OCI-LY1 (cell line): ENCODE results near the gene KMO.

Experiments used
- H2AFZ ChIP-seq: fragments of 200-600 bp; sonication (generic), shearing (Covaris generic); 2 replicates; pipeline ENCODE4 v1.6.0; 2014; ENCODE audit warnings: antibody characterized with exemption, mild to moderate bottlenecking, low read length
- H3F3A ChIP-seq: fragments of 200-600 bp; sonication (generic), shearing (Covaris generic); 2 replicates; pipeline ENCODE4 v1.6.0; 2014; ENCODE audit warnings: mild to moderate bottlenecking, antibody characterized with exemption, low read length, moderate library complexity; ENCODE audit not compliant: insufficient read depth
- H3K27ac ChIP-seq: fragments of 200-600 bp; sonication (generic); 2 replicates; pipeline ENCODE4 v1.5.1; 2014; ENCODE audit warnings: low read length, mixed run types, mild to moderate bottlenecking, low read depth; ENCODE audit not compliant: poor library complexity, severe bottlenecking
- H3K27me3 ChIP-seq: fragments of 200-600 bp; sonication (generic); 2 replicates; pipeline ENCODE4 v1.6.0; 2014; ENCODE audit warnings: antibody characterized with exemption, mild to moderate bottlenecking, low read length, moderate library complexity; ENCODE audit not compliant: insufficient read depth
- H3K36me3 ChIP-seq: fragments of 200-600 bp; sonication (generic); 2 replicates; pipeline ENCODE4 v1.6.1; 2014; ENCODE audit warnings: mild to moderate bottlenecking, antibody characterized with exemption, low read length, moderate library complexity, mixed read lengths; ENCODE audit not compliant: insufficient read depth
- H3K4me1 ChIP-seq: fragments of 200-600 bp; sonication (generic); 2 replicates; pipeline ENCODE4 v1.5.1; 2014; ENCODE audit warnings: mild to moderate bottlenecking, low read length, moderate library complexity; ENCODE audit not compliant: insufficient read depth, severe bottlenecking
- H3K4me2 ChIP-seq: fragments of 200-600 bp; sonication (generic), shearing (Covaris generic); 2 replicates; pipeline ENCODE4 v1.6.1; 2014; ENCODE audit warnings: low read length
- H3K4me3 ChIP-seq: fragments of 200-600 bp; sonication (generic); 2 replicates; pipeline ENCODE4 v1.5.1; 2014; ENCODE audit warnings: low read length, low read depth, mild to moderate bottlenecking, mixed read lengths; ENCODE audit not compliant: poor library complexity, severe bottlenecking
- H3K79me2 ChIP-seq: fragments of 200-600 bp; shearing (Covaris generic); 2 replicates; pipeline ENCODE4 v1.6.1; 2016; ENCODE audit warnings: mixed run types, low read length, mixed read lengths; ENCODE audit not compliant: insufficient read depth
- H3K9ac ChIP-seq: fragments of 200-600 bp; sonication (generic), shearing (Covaris generic); 2 replicates; pipeline ENCODE4 v1.6.1; 2014; ENCODE audit warnings: mild to moderate bottlenecking, low read length, mixed read lengths
- H3K9me2 ChIP-seq: fragments of 200-600 bp; sonication (generic), shearing (Covaris generic); 2 replicates; pipeline ENCODE4 v1.6.1; 2014; ENCODE audit warnings: low read depth, mild to moderate bottlenecking, low read length, mixed read lengths
- H3K9me3 ChIP-seq: fragments of 200-600 bp; shearing (Covaris generic); 2 replicates; pipeline ENCODE4 v1.6.1; 2014; ENCODE audit warnings: low read length, mixed read lengths
- H4K20me1 ChIP-seq: fragments of 200-600 bp; sonication (generic), shearing (Covaris generic); 2 replicates; pipeline ENCODE4 v1.6.0; 2016; ENCODE audit warnings: mild to moderate bottlenecking, low read length; ENCODE audit not compliant: insufficient read depth
- EZH2 ChIP-seq: fragments of 200-600 bp; sonication (generic), shearing (Covaris generic); IDR thresholded peaks from 2 replicates; pipeline ENCODE4 v1.8.0; 2017; ENCODE audit warnings: borderline replicate concordance, mixed run types, mild to moderate bottlenecking, antibody characterized with exemption, low read length, moderate library complexity, mixed read lengths
- TF ChIP-seq, protein P1 (sequence below): fragments of 200-600 bp; sonication (generic), shearing (Covaris generic); IDR thresholded peaks from 2 replicates; pipeline ENCODE4 v1.5.1; 2017; ENCODE audit warnings: mild to moderate bottlenecking, antibody characterized with exemption, low read length, moderate library complexity, mixed read lengths

Gene KMO

DNA sequence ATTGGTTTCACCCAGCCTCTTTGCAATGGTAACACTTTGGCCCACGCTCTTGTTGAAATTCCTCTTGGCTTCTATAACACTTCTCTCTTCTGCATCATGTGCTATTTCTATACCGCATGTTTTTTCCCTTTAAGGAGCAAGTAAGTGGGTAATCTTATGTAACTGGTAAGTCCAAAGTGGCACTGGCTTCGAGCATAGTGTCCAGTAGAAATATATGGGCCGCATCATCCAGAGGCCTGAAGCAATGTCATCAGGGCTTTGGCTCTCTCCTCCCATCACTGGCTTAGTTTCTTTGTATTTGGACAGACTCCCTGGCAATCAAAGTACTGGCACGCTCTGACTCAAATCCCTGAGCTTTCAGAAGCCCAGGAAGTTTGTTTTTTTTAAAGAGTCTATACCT, 90.5 kb downstream of the KMO start:
- Histone ChIP-seq H3F3A (no peaks in the 10 kb centered on the region), H3K79me2 (no peaks in the 10 kb centered on the region), H3K4me3 (no peak overlapping the region), H3K27ac (no peak overlapping the region), H3K9ac (no peak overlapping the region), H2AFZ (no peak overlapping the region), H4K20me1 (no peaks in the 10 kb centered on the region), H3K4me2 (no peak overlapping the region), H3K4me1 (peaks cover 6% of the 10 kb centered on the region), H3K9me2 (no peaks in the 10 kb centered on the region), H3K36me3 (no peaks in the 10 kb centered on the region), H3K9me3 (no peaks in the 10 kb centered on the region), H3K27me3 (no peaks in the 10 kb centered on the region)
- no peak for TF ChIP-seq EZH2
- TF ChIP-seq, protein P1, sequence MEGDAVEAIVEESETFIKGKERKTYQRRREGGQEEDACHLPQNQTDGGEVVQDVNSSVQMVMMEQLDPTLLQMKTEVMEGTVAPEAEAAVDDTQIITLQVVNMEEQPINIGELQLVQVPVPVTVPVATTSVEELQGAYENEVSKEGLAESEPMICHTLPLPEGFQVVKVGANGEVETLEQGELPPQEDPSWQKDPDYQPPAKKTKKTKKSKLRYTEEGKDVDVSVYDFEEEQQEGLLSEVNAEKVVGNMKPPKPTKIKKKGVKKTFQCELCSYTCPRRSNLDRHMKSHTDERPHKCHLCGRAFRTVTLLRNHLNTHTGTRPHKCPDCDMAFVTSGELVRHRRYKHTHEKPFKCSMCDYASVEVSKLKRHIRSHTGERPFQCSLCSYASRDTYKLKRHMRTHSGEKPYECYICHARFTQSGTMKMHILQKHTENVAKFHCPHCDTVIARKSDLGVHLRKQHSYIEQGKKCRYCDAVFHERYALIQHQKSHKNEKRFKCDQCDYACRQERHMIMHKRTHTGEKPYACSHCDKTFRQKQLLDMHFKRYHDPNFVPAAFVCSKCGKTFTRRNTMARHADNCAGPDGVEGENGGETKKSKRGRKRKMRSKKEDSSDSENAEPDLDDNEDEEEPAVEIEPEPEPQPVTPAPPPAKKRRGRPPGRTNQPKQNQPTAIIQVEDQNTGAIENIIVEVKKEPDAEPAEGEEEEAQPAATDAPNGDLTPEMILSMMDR, result no peak

DNA sequence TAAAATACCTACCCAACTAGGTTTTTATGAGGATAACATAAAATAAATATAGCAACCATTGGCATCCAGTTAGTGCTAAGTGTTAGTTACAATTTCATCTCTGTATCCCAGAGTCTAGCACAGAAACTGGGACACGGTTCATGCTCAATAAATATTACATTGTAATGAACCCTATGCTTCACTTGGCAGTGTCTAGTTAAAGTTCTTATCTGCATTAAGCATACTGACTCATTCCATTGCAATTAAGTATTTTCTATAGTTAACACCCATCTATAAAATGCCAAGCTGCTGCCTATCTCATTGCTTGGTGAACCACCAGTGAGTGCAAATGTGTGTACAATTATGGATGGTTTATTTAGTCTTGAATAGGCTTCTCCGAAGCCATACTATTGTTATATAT, 92.8 kb downstream of the KMO start:
- Histone ChIP-seq H2AFZ (no peak overlapping the region), H3F3A (no peaks in the 10 kb centered on the region), H3K9me3 (no peaks in the 10 kb centered on the region), H3K36me3 (no peaks in the 10 kb centered on the region), H4K20me1 (no peaks in the 10 kb centered on the region), H3K9me2 (no peaks in the 10 kb centered on the region), H3K27ac (no peak overlapping the region), H3K4me3 (no peak overlapping the region), H3K79me2 (no peaks in the 10 kb centered on the region), H3K4me2 (no peak overlapping the region), H3K9ac (no peak overlapping the region), H3K27me3 (no peaks in the 10 kb centered on the region), H3K4me1 (peaks cover 14% of the 10 kb centered on the region)
- no peak for TF ChIP-seq EZH2
- TF ChIP-seq, protein P1, result no peak

DNA sequence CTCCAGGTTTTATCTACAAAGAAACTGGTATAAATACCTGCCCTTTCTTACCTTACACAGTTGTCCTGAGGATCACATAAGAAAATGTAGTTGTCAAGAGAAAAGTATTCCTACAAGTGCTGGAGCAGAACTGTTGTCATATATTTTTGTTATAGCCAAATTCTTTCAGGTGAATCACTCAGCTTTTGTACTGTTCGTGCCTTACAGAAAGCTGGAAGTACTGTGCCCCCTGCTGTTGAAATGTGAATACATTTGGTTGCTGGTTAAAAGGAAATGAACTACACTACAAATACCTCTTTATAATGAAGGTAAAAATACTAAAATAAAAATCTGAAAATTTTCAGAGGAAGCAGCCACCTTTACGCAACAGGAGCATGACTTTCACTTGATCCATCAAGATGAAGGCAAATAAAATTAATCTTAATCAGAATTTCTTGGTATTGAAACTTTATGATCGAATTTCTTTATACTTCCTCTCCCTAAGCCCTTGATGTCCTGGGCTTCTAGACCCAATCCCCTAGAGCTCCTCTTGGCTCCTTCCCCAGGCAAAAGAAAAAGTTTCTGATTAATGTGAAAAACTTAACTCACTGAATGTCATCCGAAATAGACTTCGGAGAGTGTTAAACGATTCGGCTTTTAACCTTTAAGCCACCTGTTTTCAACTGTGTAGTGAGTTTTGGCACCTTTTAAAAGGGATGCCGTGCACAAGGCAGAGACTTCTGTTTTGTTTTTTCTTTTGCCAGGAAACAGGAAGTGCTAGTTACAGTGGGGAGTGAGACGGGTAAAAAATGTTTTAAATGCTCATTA, 95.5 kb downstream of the KMO start:
- no peaks in the 10 kb centered on the region for H4K20me1 ChIP-seq
- no peaks in the 10 kb centered on the region for H3K9me2 ChIP-seq
- peaks cover 14% of the 10 kb centered on the region for H3K4me1 ChIP-seq
- TF ChIP-seq, protein P1, result peak; percentile 80
- no peak for TF ChIP-seq EZH2
- no peaks in the 10 kb centered on the region for H3K36me3 ChIP-seq
- peak overlapping the region; percentile 50; the same call in 1 of the 2 replicates for H3K9ac ChIP-seq
- peak overlapping the region; percentile 41 for H3K4me3 ChIP-seq
- peak overlapping the region; percentile 70 for H3K27ac ChIP-seq
- peak overlapping the region; percentile 75 for H3K4me2 ChIP-seq
- H3K9me3 ChIP-seq, result no peaks in the 10 kb centered on the region
- no peaks in the 10 kb centered on the region for H3K79me2 ChIP-seq
- H2AFZ ChIP-seq, result peak overlapping the region; percentile 94
- H3K27me3 ChIP-seq, result no peaks in the 10 kb centered on the region
- no peaks in the 10 kb centered on the region for H3F3A ChIP-seq
